Measurements from ENCODE around the gene COL18A1. TPM values are rescaled to one million over a fixed set of nuclear protein-coding genes. Genes with fewer than 3 reads are reported as not detected.
A peak's percentile ranks its signal among the peaks of the same experiment; 100 is the strongest.

COL18A1 gene
- total RNA-seq, 4 donors from 2014 or later: 124 to 224 (median 173) TPM

GRCh38 chr21:45555557-45556301 lies 150.8 kb downstream of the COL18A1 start:
- no peaks in the 10 kb centered on the region for H3K36me3 ChIP-seq
- no peaks in the 10 kb centered on the region for H3K9me3 ChIP-seq
- peak in 1 of 2 donors; percentile 69 for DNase-seq (ENCODE audit: low spot score in 2 of 2)
- H3K27me3 ChIP-seq: no peaks in the 10 kb centered on the region
- TF ChIP-seq POLR2A (IDR thresholded peaks at IDR 0.05) (peak in 1 of 2 donors; percentile 33), EP300 (IDR thresholded peaks at IDR 0.05) (peak in 1 of 2 donors; percentile 56), CTCF (IDR thresholded peaks at IDR 0.05) (peak; percentile 76 to 98 (median 90))
- H3K4me1 ChIP-seq: peaks cover 0 to 20% (median 8%) of the 10 kb centered on the region in 4 donors
- H3K4me3 ChIP-seq: peak overlapping the region; percentile 29 to 58 (median 53)
- peak overlapping the region; percentile 76 to 97 (median 84) for H3K27ac ChIP-seq
- 1 to 2% methylated on average over 26 to 27 of the region's 62 CpGs for WGBS, 2 donors

GRCh38 chr21:45556302-45556644 lies 151.3 kb downstream of the COL18A1 start:
- 27 to 28% methylated on average over 12 of the region's 12 CpGs for WGBS, 2 donors
- Histone ChIP-seq H3K36me3 (no peaks in the 10 kb centered on the region), H3K27ac (peak overlapping the region in 3 of 4 donors; percentile 79 to 97 (median 90)), H3K4me3 (peak overlapping the region in 3 of 4 donors; percentile 52 to 58 (median 54)), H3K4me1 (peaks cover 0 to 20% (median 6%) of the 10 kb centered on the region in 4 donors), H3K9me3 (no peaks in the 10 kb centered on the region), H3K27me3 (no peaks in the 10 kb centered on the region)
- no peak for DNase-seq (ENCODE audit: low spot score in 2 of 2)
- TF ChIP-seq EP300 (IDR thresholded peaks at IDR 0.05): no peak
- TF ChIP-seq CTCF (IDR thresholded peaks at IDR 0.05): peak in 1 of 5 experiments; percentile 45

DNA sequence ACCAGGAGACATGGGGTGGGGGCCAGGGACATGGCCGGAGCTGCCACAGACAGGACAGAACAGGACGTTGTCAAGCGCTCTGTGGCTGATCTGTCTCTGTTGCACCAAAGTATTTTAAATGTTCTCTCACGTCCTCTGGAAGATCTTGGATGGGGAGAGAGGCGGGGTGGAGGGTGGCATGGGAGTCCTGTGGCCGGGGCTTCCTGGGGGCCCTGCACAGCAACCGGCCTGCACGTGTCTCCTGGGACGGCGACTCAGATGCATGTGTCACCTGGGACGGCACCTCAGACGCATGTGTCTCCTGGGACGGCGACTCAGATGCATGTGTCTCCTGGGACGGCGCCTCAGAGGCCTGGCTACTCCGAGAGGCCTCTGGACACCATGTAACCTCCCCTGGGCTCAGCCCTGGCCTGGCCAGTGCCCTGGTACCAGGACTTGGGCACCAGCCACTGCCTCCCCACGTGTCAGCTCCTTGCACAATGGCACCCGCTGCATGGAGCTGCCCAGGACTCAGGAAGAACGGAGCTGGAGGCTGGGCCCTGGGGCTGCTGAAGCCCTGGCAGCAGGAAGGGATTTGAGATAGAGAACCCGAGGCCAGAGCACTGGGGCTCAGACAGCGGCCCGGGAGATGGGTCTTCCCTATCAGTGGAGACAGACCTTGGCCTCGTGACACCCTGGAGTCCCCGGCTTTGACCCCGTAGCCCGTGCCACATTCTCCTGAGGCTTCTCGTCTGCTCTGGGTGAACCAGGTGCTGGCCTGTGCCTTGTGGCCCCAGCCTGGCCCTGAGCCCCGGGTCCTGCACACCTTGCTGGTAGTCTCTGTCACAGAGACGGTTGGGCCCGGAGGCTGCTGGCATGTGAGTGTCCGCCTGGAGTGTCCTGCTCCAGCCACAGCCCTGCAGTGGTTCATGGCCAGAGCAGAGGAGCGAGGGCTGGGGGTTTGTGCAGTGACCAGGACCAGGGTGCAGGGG lies 152.0 kb downstream of the COL18A1 start:
- DNase-seq (ENCODE audit: low spot score in 2 of 2): no peak
- WGBS, 2 donors: 80 to 84% methylated on average over 23 to 26 of the region's 33 CpGs
- H3K4me3 ChIP-seq: no peak overlapping the region
- no peaks in the 10 kb centered on the region for H3K27me3 ChIP-seq
- H3K27ac ChIP-seq: peak overlapping the region in 1 of 4 donors; percentile 90
- no peak for TF ChIP-seq CTCF (IDR thresholded peaks at IDR 0.05)
- no peak for TF ChIP-seq POLR2A (IDR thresholded peaks at IDR 0.05)
- no peak for TF ChIP-seq EP300 (IDR thresholded peaks at IDR 0.05)
- H3K9me3 ChIP-seq: no peaks in the 10 kb centered on the region
- H3K4me1 ChIP-seq: peaks cover 0 to 17% (median 3%) of the 10 kb centered on the region in 4 donors
- no peaks in the 10 kb centered on the region for H3K36me3 ChIP-seq

DNA sequence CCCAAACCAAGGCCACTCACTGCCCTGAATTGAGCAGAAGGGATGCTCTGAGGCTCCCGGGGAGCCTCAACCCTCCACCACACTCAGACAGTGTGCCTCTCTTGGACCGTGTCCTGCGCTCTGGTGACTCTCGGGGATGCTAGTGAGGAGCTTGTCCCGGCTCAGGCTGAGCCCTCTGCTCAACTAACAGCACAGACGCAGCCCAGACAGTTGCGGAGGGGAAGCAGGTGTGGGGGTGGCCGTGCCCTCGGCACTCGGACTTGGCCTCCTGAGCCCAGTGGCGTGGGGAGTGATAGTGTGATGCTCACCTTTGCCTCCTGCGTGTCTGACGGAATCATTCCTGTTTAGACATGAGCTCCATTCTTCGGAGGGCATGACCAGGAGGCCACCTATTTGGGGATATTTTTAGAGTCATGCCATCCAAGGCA lies 152.7 kb downstream of the COL18A1 start:
- H3K27ac ChIP-seq: no peak overlapping the region
- H3K36me3 ChIP-seq: no peaks in the 10 kb centered on the region
- H3K4me1 ChIP-seq: peaks cover 0 to 20% (median 3%) of the 10 kb centered on the region in 4 donors
- no peaks in the 10 kb centered on the region for H3K27me3 ChIP-seq
- 90 to 92% methylated on average over 13 of the region's 14 CpGs for WGBS, 2 donors
- TF ChIP-seq POLR2A (IDR thresholded peaks at IDR 0.05): no peak
- TF ChIP-seq CTCF (IDR thresholded peaks at IDR 0.05): no peak
- no peak for TF ChIP-seq EP300 (IDR thresholded peaks at IDR 0.05)
- H3K4me3 ChIP-seq: no peak overlapping the region
- DNase-seq (ENCODE audit: low spot score in 2 of 2): no peak
- H3K9me3 ChIP-seq: no peaks in the 10 kb centered on the region
